Fibroblast of mammary gland (primary cell): ENCODE results near the gene LINGO3.

Experiments used
- DNase-seq: peaks from one replicate; pipeline ENCODE4 v3.0.0-alpha.2; 2010; ENCODE audit warnings: low read depth
- H3K4me3 ChIP-seq: 2 replicates; pipeline ENCODE4 v1.5.1; 2011; ENCODE audit warnings: low read depth, mild to moderate bottlenecking, low read length, moderate library complexity; ENCODE audit not compliant: control insufficient read depth
- TF ChIP-seq, protein P1 (sequence below): conservative IDR thresholded peaks from 2 replicates; pipeline ENCODE4 v1.5.1; 2011; ENCODE audit warnings: low read depth, low read length, inconsistent platforms; ENCODE audit not compliant: control insufficient read depth, insufficient read depth

Gene LINGO3

DNA sequence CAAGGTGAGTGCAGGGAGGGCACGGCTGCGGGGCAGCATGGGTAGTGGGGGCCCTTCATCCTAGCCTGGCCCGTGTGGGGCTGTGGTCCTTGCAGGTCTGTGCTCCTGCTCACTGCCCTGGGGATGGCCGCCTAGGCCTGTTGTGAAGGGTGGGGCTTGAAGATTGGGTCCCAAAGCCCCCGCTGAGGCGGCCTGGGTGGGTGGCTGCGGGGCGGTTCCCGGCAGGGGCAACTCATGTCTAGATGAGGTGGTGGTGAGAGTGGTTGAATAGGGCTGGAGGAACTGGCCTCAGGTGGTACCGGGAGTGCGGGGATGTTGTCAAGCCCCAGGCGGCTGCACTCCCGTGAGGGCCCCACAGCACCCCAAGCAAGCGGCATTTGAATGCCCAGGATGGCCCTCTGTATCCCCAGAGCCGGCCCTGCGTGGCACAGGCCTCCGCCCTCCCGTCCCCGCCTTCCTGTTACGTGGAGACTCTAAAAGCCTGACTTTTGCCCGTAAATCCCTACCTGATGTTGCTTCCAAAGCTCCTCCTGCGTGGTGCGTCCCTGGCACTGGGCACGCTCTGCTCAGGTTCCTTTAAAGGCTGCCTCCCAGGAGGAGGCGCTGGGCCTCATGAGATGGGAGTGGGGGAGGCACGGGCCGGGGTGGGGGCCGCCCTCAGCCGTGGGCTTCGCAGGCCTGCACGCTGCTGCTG is 35.5 kb upstream of the LINGO3 start:
- TF ChIP-seq, protein P1, sequence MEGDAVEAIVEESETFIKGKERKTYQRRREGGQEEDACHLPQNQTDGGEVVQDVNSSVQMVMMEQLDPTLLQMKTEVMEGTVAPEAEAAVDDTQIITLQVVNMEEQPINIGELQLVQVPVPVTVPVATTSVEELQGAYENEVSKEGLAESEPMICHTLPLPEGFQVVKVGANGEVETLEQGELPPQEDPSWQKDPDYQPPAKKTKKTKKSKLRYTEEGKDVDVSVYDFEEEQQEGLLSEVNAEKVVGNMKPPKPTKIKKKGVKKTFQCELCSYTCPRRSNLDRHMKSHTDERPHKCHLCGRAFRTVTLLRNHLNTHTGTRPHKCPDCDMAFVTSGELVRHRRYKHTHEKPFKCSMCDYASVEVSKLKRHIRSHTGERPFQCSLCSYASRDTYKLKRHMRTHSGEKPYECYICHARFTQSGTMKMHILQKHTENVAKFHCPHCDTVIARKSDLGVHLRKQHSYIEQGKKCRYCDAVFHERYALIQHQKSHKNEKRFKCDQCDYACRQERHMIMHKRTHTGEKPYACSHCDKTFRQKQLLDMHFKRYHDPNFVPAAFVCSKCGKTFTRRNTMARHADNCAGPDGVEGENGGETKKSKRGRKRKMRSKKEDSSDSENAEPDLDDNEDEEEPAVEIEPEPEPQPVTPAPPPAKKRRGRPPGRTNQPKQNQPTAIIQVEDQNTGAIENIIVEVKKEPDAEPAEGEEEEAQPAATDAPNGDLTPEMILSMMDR, result no peak
- no peak overlapping the region for H3K4me3 ChIP-seq
- DNase-seq, result no peak

DNA sequence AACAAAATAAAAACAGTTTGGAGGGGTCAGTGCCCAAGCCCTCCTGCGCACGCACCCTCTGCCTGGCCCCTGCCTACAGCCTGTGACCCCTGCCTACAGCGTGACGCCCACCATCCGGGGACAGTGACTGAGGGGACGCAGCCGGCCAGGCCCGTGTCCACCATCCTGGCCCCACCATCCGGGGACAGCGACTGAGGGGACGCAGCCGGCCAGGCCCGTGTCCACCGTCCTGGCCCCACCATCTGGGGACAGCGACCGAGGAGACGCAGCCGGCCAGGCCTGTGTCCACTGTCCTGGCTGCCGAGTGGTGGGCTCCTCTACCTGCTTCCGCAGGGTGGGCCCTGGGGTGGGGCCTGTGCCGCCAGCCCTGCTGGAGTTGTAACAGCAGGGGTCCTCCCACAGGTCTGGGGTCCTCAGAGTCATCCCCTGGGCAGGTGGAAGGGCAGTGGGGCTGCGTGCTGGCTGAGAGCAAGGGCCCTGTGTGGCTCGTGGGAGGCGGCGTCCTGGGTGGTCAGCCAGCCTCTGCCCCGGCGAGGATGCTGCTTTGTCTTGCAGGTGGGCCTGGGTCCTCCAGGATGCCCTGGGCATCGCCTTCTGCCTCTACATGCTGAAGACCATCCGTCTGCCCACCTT is 34.8 kb upstream of the LINGO3 start:
- TF ChIP-seq, protein P1, result no peak
- H3K4me3 ChIP-seq, result no peak overlapping the region
- no peak for DNase-seq

DNA sequence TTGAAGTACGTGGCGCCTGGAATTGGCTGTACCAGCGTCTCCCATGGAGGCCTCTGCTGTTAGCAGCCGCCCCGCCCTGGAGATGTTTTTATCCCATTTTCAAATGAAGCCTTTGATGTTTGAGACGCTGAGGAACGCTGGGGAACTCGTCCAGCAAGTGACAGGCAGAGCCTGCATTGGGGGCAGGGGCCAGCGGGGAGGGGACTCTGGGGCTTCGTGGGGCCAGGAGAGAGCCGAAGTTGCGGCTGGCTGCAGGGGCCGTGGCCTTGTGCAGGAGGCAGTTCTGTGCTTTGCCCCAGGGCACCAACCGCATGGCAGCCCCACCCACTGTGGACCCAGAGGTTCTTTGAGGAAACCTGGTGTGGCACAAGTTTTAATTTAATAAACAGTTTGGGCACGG is 34.0 kb upstream of the LINGO3 start:
- no peak for DNase-seq
- TF ChIP-seq, protein P1, result no peak
- no peak overlapping the region for H3K4me3 ChIP-seq

DNA sequence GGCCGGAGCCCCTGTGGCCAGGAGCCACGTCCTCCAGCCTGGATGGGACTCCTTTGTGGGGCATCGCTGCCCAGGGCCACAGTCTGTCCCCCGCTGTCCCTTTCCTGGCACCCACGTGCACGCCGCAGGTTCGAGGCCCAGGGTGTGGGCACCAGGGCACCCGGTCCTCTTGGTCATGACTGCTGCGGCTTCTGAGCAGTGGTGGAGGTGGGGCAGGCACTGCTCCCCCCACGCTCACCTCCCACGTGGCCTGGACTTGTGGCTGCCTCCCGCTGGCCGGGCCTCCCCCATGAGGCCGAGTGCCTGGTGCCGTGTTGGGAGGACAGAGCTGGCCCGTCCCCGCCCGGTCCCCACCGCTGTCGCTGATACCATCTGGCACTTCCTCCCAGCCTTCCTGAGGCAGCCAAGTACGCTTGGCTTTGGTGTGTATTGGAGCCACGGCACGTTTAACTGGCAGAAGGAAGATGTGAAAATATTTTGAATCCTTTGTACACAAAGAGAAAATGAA is 33.3 kb upstream of the LINGO3 start:
- no peak overlapping the region for H3K4me3 ChIP-seq
- TF ChIP-seq, protein P1, result no peak
- DNase-seq, result no peak

DNA sequence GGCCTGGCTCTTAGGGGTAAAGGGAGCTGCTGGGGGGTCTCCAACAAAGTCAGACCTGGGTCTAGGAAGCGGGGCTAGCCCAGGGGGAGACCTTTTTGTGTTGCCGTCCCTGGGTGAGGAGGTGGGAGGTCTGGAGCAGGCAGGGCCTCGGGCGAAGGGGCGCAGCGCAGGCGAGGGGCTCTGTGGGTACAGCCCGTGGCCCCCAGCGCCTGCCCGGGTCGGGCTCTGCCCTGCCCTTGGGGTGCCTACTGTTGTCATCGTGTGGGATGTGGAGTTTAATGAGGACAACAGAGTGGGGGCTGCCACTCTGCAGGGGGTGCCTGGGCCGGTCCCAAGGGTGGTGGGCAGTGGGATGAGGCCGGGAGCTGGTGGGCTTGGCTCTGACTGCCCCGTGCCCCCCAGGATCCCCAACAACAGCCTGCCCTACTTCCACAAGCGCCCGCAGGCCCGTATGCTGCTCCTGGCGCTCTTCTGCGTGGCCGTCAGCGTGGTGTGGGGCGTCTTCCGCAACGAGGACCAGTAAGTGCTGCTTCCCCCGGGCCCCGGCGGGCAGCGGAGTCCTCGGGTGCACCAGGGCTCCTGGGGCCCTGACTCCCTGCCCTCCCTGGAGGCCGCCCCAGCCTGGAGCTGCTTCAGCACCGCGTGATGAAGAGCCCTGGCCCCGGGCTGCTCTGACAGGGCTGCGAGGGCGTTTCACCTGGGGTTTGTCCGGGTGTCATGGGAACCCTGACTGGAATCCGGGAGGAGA is 32.7 kb upstream of the LINGO3 start:
- TF ChIP-seq, protein P1, result no peak
- no peak overlapping the region for H3K4me3 ChIP-seq
- DNase-seq, result no peak

DNA sequence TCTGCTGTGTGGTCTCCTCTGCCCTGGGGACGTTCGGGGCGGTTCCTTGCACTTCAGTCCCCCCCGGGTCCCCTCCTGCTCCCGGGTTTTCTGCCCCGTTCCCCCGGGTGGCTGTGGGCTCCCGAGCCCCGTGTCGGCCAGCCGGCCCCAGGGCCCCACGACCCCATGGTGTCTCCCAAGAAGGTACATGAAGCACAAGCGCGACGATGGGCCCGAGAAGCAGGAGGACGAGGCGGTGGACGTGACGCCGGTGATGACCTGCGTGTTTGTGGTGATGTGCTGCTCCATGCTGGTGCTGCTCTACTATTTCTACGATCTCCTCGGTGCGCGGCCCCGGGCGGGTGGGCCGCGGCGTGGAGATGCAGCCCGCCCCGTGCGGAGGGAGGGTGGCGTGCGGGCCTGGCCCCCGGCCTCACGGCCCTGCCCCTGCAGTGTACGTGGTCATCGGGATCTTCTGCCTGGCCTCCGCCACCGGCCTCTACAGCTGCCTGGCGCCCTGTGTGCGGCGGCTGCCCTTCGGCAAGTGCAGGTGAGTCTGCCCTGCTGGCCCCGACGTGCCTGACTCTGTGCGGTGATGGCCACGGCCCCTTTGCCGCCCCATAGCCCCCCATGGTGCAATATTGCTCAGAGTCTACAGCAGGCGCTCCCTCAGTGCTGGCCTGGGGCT is 31.8 kb upstream of the LINGO3 start:
- H3K4me3 ChIP-seq, result no peak overlapping the region
- no peak for DNase-seq
- TF ChIP-seq, protein P1, result no peak
